Activated CD4-positive, alpha-beta T cell treated with anti-CD3 and anti-CD28 coated beads, Interleukin-10, Interleukin-2, amounts not matched to agents 100 ng/mL and 50 ng/mL, durations not matched to agents 16 hours and 8 hours (primary cell): ENCODE measurements around the gene LSM2.
A peak's percentile ranks its signal among the peaks of the same experiment; 100 is the strongest.

Source experiments
- DNase-seq: peaks from one replicate; pipeline ENCODE4 v3.0.0-alpha.2; 2020

The LSM2 gene

GRCh38 chr6:31775633-31776484, 30.9 kb downstream of the LSM2 start:
- no peak for DNase-seq

GRCh38 chr6:31775184-31775583, 31.6 kb downstream of the LSM2 start:
- no peak for DNase-seq

- no peak for DNase-seq
Measured at GRCh38 chr6:31771992-31772358, 34.8 kb downstream of the LSM2 start.

GRCh38 chr6:31770860-31771259, 35.9 kb downstream of the LSM2 start:
- DNase-seq = no peak

GRCh38 chr6:31769684-31770371, 36.9 kb downstream of the LSM2 start:
- DNase-seq = peak; percentile 90

GRCh38 chr6:31768363-31769257, 38.2 kb downstream of the LSM2 start:
- DNase-seq = no peak

- DNase-seq = no peak
Measured at GRCh38 chr6:31767096-31767645, 39.6 kb downstream of the LSM2 start.

GRCh38 chr6:31765910-31766794, 40.6 kb downstream of the LSM2 start:
- no peak for DNase-seq

GRCh38 chr6:31765559-31765909, 41.2 kb downstream of the LSM2 start:
- no peak for DNase-seq

GRCh38 chr6:31764198-31764597, 42.6 kb downstream of the LSM2 start:
- no peak for DNase-seq

- DNase-seq = no peak
Measured at GRCh38 chr6:31763619-31763940, 43.2 kb downstream of the LSM2 start.

GRCh38 chr6:31762878-31763618, 43.7 kb downstream of the LSM2 start:
- DNase-seq = no peak

GRCh38 chr6:31762356-31762755, 44.4 kb downstream of the LSM2 start, which contains the start of gene SAPCD1:
TSS of gene SAPCD1 (plus strand) at chr6:31762656. CDS start at chr6:31763055, 399 bp downstream.
- DNase-seq = no peak

GRCh38 chr6:31761343-31761742, 45.4 kb downstream of the LSM2 start:
- DNase-seq = no peak

- DNase-seq = no peak
Measured at GRCh38 chr6:31760790-31761189, 46.0 kb downstream of the LSM2 start.

GRCh38 chr6:31758281-31758680, 48.5 kb downstream of the LSM2 start:
- no peak for DNase-seq

- DNase-seq = no peak
Measured at GRCh38 chr6:31752739-31753319, 53.9 kb downstream of the LSM2 start.

GRCh38 chr6:31750411-31751022, 56.2 kb downstream of the LSM2 start:
- DNase-seq = no peak

- DNase-seq = no peak
Measured at GRCh38 chr6:31749301-31750036, 57.3 kb downstream of the LSM2 start.
